Stimulated activated CD8-positive, alpha-beta memory T cell treated with anti-CD3 and anti-CD28 coated beads, Interleukin-2, amount 100 ng/mL, for 48 hours (primary cell): ENCODE data around the gene HOXB7.
A peak's percentile ranks its signal among the peaks of the same experiment; 100 is the strongest.

ENCODE experiments used
- DNase-seq, 2 donors: peaks; one replicate each; pipeline ENCODE4 v3.0.0-alpha.2; 2020; ENCODE audit warnings: low read depth in 2 of 2

Gene HOXB7

DNA sequence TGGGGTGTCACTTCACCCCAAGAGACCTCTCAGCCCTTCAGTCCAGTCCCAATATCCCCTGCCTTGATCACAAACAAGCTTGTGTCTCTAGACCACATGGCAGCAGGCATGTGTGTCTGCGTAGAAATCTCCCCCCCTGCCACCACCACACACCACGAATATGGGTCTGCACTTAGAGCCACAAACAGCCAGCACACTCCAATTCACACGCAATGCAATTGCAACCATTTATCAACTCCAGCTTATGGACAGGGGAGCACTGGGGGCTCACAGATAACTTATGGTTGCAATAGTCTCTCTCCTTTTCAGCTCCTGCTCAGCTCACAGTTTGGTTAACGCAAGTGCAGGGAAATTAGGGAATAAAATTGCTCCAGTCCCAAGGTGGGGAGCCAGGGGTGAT is 12.8 kb upstream of the HOXB7 start:
- DNase-seq = no peak

- no peak for DNase-seq
Observed at GRCh38 chr17:48622857-48623256, 12.0 kb upstream of the HOXB7 start.

- no peak for DNase-seq
Observed at GRCh38 chr17:48621410-48622392, 10.9 kb upstream of the HOXB7 start.

DNA sequence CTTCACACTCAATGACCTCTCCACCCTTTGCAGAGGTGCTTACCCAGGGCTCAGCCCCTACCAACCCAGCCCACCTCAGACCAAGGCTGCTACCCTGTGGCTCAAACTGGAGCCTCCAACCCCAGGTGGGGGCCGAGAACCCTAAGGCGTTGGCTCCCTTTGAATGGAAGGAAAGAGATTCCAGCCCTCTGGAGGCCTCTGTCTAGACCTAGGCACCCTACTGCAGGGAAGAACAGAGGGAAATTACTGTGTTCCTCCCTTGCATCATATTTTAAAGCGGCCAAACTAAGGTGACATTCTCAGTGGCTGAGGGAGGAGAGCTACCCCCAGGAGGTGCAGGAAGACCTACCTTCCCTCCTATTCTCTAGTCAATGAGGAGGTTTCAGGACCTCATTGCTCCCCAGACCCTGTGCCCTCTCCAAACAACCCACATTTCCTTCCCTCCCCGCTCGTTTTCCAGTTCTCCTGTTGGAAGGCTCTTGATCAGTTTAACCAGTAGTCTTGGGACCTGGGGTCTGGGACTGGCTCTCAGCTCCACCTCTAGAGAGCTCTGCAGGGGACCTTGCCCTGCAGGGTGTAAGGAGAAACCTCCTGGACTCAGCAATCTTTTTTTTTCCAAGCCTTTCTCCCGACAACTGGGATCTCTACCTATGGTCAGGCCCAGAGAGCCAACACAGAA is 9.8 kb upstream of the HOXB7 start:
- DNase-seq = no peak

DNA sequence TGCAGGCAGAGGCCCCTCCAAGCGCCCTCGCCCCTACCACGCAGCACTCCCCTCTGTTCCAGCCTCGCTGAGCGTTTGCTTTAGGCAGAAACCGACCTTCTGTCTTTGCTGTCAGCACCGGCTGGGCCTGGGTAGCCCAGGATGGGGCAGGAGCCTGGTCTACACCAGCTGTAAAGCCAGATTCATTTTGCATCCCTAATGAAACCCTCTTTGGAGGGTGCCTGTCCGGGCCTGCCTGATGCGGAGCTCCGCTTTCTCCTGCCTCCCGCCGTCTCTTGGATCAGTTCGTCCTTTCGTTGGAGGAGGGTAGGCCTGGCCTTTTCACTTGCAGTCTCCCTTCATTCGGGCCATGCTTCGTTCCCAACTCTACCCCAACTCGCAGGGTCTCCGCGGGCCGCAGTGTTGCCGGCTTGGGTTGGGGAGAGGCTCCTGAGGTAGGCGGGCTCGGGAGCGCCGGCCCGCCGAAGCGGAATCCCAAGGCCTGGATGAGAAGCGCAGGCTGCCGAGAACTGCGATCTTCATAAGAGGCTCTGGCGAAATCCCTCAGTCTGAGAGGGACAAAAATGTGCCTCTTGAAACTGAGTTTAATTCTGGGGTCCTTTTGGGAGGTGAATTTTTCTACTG is 9.1 kb upstream of the HOXB7 start:
- DNase-seq = no peak

DNA sequence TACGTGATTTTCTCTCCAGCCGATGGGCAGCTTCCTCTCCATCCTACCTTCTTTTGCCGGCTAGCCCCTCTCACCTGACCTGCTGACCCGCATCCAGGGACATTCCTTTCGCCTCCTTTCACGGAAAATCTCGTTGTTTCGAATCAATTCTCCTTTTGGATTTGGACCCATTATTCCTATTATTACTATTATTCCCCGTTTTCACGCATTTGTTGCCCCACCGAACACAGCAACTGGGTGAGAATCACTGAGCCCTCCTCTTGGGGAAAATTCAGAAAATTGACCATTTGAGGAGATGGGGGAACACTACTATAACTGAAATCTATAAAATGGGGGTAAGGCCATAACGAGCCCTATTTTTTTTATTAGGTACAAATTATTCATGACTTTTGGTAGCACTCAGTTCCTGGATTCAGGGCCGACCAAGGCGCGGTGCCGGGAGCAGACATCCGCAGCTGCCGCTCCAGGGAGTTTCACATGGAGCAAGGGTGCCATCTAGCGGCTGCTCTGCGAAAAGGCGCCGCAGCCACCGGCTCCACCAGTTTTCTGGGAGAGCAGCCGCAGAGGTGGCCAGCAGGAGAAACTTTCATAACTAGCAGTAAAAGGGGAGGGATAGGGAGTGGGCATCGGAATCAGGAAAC is 7.6 kb upstream of the HOXB7 start:
- DNase-seq = peak; percentile 68 to 75

DNA sequence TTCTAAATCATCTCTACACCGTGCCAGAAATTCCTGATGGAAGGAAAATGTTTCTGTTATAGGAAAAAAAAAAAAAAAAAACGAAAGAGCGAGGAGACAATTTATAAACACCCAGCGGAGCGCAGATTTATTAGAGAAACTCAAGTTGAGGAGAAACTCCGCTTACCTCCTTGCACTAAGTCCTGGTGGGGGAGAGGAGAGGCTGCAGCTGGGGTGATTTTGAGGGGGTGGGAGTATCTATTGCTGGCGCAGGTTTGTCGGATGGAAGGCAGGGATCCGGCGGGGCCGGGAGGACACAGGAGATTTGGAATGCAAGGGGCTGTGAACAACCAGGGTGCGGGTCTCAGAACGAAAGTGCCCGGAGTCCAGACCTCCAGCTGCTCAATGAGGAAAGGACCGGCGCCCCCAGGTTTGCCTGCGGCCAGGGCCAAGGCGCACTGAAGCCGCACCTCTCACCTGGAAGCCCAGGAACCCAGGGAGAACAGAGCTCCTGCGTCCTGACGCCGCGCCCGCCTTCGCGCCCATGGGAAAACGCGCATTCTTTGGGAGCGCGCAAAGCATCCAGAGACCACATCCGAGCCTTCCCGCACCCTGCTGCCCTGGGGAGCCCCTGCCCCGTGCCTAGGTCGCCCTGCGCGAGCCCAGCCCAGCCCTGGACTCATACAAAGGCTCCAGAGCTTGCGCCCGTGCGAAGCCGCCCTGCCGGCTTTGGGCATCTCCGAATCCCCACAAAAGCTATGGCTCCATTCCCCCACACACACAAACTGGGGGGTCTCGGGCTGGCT is 6.8 kb upstream of the HOXB7 start:
- DNase-seq = no peak

GRCh38 chr17:48616717-48617470 is 6.1 kb upstream of the HOXB7 start:
- no peak for DNase-seq

DNA sequence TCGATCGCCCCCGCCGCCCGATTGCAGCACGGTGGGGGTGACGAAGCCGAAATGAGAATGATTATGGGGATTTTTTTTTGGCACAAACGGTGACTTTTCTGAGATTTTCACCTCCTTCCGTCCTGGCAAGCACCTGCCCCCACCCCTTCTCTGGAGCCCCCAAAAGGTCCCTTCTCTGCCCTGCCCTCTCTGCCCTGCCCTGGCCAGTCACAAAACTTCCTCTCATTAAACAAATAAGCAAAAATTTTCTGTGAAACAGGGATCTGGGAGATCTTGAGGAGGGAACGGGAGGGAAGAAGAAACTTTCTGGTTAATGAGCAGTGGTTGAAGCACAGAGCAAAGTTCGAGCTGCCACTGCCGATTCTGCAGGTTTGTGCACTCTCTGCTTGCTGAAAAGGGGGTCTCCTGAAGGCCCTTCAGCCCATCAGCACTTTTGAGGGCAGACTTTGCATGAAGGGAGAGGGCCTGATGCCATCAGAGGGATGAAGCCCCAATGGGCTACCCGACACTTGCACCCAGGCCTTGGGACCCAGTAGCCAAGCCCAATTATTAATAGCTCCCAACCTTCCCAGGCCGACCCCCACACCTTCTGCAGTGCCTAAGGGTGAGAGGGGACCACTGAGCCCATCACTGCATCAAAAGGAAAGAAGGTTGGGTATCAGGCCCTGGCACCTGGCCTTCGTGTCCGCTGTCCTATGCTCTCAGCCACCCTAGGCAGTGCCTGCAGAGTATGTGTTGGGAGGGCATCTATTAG is 5.3 kb upstream of the HOXB7 start:
- no peak for DNase-seq

DNA sequence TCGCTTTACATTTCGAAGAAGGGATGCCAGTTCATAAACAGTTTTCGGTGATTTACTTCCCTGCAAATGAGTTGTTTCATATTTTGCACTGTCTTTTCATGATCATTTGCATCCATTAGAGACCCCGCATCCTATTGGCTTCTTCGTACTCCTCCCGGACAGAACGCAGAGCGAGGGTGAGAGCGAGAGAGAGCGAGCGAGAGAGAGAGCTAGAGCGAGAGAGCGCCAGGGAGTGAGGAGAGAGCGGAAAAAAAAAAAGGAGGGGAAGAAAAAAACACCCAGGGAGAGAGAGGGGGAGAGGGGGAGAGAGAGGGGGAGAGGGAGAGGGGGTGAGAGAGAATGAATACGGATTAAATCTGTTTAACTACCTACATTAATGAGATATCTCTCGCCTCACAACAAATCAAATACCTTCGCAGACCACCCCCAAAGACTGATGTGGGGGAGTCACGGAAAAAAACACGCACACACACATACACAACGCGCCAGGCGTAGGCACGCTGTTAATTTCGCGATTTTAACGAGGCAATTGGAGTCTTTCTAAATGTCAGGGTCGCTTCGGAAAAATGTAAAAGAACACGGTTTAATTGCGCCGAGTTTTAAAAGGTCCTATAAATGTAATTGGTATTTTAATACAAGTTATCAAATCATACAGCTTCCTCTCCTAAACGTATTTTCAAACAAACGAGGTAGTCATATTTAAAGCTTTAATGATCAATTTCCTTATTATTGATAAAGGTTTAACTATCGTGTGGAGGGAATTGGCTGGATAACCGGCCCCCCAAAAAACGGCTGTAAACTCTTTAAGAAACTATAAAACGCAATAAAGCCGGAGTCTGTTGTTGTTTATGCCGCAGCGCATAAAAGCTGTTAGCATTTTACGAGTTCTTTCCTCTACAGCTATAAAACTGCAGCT is 4.5 kb upstream of the HOXB7 start, which contains the start of gene HOXB8:
TSS of gene HOXB8 (minus strand) at position 246 of the 916 bp plus-strand sequence. CDS start 588 bp downstream, outside the sequence.
- DNase-seq = no peak

DNA sequence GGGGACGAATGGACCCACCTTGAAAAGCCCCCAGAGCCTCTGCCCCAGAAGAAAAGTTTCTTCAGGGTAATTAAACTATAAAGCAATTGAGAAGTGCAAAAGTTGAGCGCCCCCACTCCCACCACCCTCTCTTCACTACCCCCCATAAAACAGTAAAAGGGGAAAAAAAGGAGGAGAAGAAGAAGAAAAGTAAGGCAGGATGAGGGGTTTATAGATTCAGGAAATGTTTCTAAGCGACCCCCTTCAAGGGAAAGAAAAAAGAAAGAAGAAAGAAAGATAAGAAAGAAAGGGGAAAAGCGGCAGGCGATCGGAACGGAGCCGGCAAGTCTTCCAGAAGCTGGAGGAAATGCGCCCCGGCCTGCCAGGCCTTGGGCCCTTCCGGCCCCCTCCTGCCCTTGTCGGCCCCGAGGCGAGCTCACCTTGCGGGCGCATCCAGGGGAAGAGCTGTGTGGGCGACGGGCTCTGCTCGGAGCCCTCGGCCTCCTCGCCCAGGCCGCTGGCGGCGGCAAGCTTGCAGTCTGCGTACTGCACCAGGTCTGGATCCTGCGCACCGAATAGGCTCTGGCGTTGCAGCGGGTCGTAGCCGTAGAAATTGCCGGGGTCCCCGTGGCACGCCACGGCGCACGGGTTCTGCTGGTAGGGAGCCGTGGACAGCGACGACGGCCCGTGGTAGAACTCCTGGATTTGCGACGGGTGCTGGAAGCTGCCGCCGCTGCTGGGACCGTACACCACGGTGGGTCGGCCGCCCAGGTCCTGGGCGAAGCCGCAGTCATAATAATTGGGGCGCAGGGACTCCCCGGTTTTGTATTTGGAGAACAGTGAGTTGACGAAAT is 3.3 kb upstream of the HOXB7 start:
- no peak for DNase-seq

DNA sequence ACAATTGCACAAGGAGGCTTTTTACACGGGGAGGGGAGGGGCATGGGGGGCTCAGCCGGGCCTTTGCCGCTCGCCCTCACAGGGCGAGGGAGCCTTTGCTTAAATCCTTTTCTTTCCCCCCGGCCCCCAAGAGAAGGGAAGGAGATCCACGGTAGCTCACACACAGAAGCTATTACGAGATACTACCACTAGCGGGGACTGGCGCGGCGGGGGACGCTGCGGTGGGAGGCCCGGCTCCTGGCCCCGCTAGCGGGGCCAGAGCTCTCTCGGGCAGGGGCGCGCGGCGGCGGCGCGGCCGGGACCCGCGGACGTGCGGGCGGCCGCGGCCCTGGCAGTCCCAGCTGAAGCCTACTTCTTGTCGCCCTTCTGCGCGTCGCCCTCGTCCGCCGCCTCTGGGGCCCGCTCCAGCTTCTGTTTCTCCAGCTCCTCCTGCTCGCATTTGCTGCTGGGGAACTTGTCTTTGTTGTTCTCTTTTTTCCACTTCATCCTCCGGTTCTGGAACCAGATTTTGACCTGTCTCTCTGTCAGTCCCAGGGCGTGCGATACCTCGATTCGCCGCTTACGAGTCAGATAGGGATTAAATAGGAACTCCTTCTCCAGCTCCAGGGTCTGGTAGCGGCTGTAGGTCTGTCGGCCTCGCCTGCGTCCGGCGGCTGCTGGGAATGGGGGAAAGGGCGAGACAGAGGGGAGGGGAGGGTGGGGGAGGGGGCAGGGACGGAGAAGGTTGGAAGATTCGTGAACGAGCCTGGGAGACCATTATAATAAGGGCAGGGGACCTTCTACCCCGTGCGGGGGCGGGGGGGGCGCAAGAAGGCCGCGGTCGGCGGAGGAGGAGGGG is 2.3 kb upstream of the HOXB7 start:
- DNase-seq = no peak

DNA sequence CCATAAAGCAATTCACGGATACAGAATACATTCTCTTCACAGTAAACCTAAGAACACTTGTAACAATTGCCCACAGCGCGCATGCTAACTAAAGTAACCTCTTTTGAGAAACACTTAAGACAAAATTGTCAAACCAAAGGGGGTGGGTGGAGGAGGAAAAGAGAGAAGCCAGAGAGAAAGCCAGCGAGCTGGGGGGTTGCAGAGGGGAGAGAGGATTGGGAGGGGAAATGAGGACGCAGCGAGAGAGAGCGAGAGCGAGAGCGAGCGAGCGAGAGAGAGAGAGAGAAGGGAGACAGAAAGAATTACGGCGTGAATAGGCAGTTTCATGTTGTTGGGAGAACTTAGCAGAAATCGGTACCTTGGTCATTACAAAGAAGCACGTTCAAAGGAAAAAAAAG is 1.6 kb upstream of the HOXB7 start:
- no peak for DNase-seq

DNA sequence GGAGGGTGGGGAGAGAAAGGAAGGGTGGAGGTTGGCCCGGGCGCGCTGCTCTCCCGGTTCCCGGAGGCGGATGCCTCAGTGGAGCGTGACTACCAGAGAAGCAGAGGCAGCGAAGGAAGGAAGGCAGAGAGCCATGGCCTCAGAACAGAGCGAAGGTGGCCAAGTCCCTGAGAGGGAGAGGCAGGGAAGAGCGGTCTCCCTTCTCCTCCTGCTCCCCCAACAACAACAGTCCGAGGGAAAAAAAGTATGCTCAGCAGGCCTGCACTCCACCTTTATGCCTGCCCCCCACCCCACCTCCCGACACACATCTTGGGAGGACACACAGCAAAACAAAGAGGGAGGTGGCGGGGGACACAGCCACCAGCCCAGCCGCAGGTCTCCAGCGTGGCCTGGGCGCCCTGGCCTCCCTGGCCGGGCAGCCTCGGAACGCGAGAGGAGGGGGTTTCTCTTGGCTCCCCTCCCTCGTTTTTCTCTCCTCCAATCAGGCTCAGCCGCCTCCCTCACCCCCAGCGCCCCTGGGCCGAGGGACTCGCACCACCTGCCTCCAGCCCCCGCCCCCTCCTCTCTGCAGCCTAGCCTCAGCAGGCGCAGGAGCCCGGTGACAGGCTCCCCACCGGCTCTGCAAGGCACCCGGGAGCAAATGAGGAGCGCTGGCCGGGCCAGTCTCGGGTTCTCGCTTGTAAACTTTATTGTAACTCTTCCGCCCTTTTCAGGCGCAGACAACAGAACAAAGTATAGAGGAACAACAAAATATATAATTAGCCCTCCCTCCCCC is 1.1 kb upstream of the HOXB7 start:
- no peak for DNase-seq

- DNase-seq = no peak
Observed at GRCh38 chr17:48611213-48611612, 396 bp upstream of the HOXB7 start.

DNA sequence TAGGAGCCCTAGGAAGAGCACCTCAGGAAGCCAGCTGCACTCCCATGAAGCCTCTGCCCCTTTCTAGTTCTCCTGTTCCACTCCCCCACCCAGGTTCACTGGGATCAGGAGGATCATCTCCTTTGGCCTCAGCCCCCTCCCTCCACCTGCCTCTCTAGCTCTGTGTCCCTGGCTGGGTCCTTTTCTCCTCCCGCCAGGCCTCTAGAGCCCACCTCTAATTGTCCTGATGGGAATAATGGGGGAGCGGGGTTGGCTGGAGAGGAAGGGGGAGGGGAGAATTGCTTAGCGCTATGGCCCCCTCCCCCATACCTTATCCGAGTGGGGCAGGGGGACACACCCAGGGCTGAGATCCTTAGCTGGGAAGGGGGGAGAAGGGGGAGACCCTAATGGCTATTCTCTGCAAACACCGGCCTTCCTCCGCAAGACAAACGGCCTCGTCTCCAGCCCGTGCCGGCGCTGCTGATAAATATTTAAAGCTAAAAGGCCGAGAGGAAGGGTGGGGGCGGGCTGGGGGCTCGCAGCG is 997 bp downstream of the HOXB7 start:
- no peak for DNase-seq
